A549 (cell line): ENCODE measurements around the gene HLF. TPM values are rescaled to one million over a fixed set of nuclear protein-coding genes. Genes with fewer than 3 reads are reported as not detected.
A peak's percentile ranks its signal among the peaks of the same experiment; 100 is the strongest.

Experiments
- ATAC-seq, 2 experiments: fragments of 200-7000 bp in 1 of 2; fragments of >200 bp in 1 of 2; cut with Nextera tagmentation in 1 of 2; cut with Tn5 transposase in 1 of 2; 3 replicates each; pipeline versions ENCODE4 v1.8.0 to v1.9.1; 2018 to 2020; ENCODE audit warnings: mild to moderate bottlenecking in 1 of 2, moderate library complexity in 1 of 2
- CTCF ChIA-PET: fragments of 300-600 bp; sonication (Branson Sonifier 250); formaldehyde crosslinking; extraction: SDS; loops from one replicate; lab custom pipeline; 2021; ENCODE audit warnings: antibody characterized with exemption, inconsistent platforms; lab: Yijun Ruan, JAX
- POLR2A ChIA-PET: fragments of 350-600 bp; formaldehyde crosslinking; extraction: SDS; loops from one replicate; lab custom pipeline; 2021; ENCODE audit warnings: antibody characterized with exemption, inconsistent platforms; lab: Yijun Ruan, JAX
- DNase-seq, 2 experiments: peaks; one replicate each; pipeline versions ENCODE4 v3.0.0 to v3.0.0-alpha.2; 2011 to 2016; ENCODE audit warnings: low read depth in 1 of 2, low spot score in 1 of 2
- FAIRE-seq: peaks from 2 replicates; lab custom pipeline; 2011; peaks lifted over from hg19 to GRCh38; lab: Jason Lieb, UNC
- H3K27ac ChIP-seq, 2 experiments: fragments of >200 bp; sonication (Bioruptor Twin); formaldehyde crosslinking; 3 replicates each; pipeline ENCODE4 v1.5.1; 2016 to 2017
- H3K4me1 ChIP-seq: fragments of >200 bp; sonication (Bioruptor Twin); formaldehyde crosslinking; 3 replicates; pipeline ENCODE4 v1.6.1; 2016
- H3K4me2 ChIP-seq: fragments of >200 bp; sonication (Bioruptor Twin); formaldehyde crosslinking; 3 replicates; pipeline ENCODE4 v1.6.1; 2016
- H3K4me3 ChIP-seq: fragments of >200 bp; sonication (Bioruptor Twin); formaldehyde crosslinking; 3 replicates; pipeline ENCODE4 v1.5.1; 2016
- H3K9me3 ChIP-seq: fragments of >200 bp; sonication (Bioruptor Twin); formaldehyde crosslinking; 3 replicates; pipeline ENCODE4 v1.6.1; 2016
- CHD2 ChIP-seq: fragments of 150-350 bp; IDR thresholded peaks from 2 replicates; pipeline ENCODE4 v1.6.1; 2014; ENCODE audit warnings: low read length; ENCODE audit not compliant: partially characterized antibody
- EHMT2 ChIP-seq: fragments of 200-600 bp; sonication (generic); IDR thresholded peaks from 2 replicates; pipeline ENCODE4 v1.6.1; 2016; ENCODE audit warnings: antibody characterized with exemption, low read depth, mild to moderate bottlenecking, moderate library complexity
- HEYL ChIP-seq: fragments of 250-450 bp; sonication (Bioruptor Pico); IDR thresholded peaks from 2 replicates; pipeline ENCODE4 v1.8.0; 2021; ENCODE audit warnings: mild to moderate bottlenecking, moderate library complexity
- HOXA7 ChIP-seq: fragments of 250-450 bp; sonication (Bioruptor Pico); IDR thresholded peaks from 2 replicates; pipeline ENCODE4 v1.5.0; 2020; ENCODE audit warnings: mild to moderate bottlenecking, moderate library complexity
- HOXB5 ChIP-seq: fragments of 250-450 bp; sonication (Bioruptor Pico); IDR thresholded peaks from 2 replicates; pipeline ENCODE4 v1.5.0; 2020; ENCODE audit warnings: mild to moderate bottlenecking, moderate library complexity
- JUNB ChIP-seq: fragments of >200 bp; sonication (Bioruptor Twin); formaldehyde crosslinking; IDR thresholded peaks from 2 replicates; pipeline ENCODE4 v1.6.1; 2016
- MAFK ChIP-seq: fragments of 450-650 bp; IDR thresholded peaks from 2 replicates; pipeline ENCODE4 v1.6.1; 2014; ENCODE audit not compliant: partially characterized antibody
- MAZ ChIP-seq: fragments of 150-350 bp; IDR thresholded peaks from 2 replicates; pipeline ENCODE4 v1.6.1; 2014; ENCODE audit warnings: antibody characterized with exemption, low read depth, low read length, borderline replicate concordance
- RFX5 ChIP-seq: fragments of 450-650 bp; IDR thresholded peaks from 2 replicates; pipeline ENCODE4 v1.7.1; 2014; ENCODE audit warnings: antibody characterized with exemption, mild to moderate bottlenecking, moderate library complexity
- TFCP2L1 ChIP-seq: fragments of 250-450 bp; sonication (Bioruptor Pico); IDR thresholded peaks from 2 replicates; pipeline ENCODE4 v1.5.0; 2021; ENCODE audit warnings: mild to moderate bottlenecking
- ZSCAN20 ChIP-seq: fragments of 250-450 bp; sonication (Bioruptor Pico); IDR thresholded peaks from 2 replicates; pipeline ENCODE4 v1.8.0; 2022; ENCODE audit warnings: mild to moderate bottlenecking, moderate library complexity
- WGBS: methylation state at CpG from one replicate; pipeline ENCODE4 v1.1.6; 2017; ENCODE audit errors: missing lambda C conversion rate; 5-methylcytosine and 5-hydroxymethylcytosine counted together
- polyA plus RNA-seq, 4 experiments: library from polyadenylated mRNA; depleted of rRNA in 3 of 4; stranded (reverse); fragments of >200 nt; fragmentation: RNase III in 1 of 4; extraction: RNeasy Plus Mini Kit Qiagen cat#74134 plus additional on column Dnase treatment in 1 of 4; gene quantifications; 2 replicates in 3 of 4; 3 replicates in 1 of 4; pipeline ENCODE4 v1.2.3, GENCODE V29; 2011 to 2017
- TF ChIP-seq, protein P1 (sequence below): fragments of 200-600 bp; sonication (generic); IDR thresholded peaks from 2 replicates; pipeline ENCODE4 v1.6.1; 2016; ENCODE audit warnings: antibody characterized with exemption, mild to moderate bottlenecking, moderate library complexity
- TF ChIP-seq, protein P2 (sequence below): IDR thresholded peaks from 2 replicates; pipeline ENCODE4 v1.6.1; 2012; ENCODE audit warnings: low read depth, borderline replicate concordance

The HLF gene
- polyA plus RNA-seq, 2 of the 4 experiments (the other 2 are of a cell fraction), result 0.35 to 1.0 TPM

DNA sequence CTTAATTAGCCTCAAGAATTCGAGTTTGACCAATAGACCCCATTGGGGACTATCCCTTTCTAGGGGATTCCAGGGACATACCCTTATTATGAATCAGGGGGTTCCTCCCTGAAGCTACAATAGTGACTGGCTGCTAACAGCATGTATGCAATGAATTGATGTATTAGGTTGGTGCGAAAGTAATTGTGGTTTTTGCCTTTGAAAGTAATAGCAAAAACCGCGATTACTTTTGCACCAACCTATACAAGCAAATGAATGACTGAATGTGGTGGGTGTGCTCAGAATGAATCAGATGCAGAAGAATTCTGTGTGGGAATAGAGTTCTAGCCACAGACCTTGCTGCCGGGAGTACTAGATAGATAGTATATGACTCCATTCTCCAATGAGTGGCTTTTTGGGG, 76.7 kb downstream of the HLF start:
- CTCF ChIA-PET, result interaction anchor here (0.7 to 5.5 kb wide), 6 partner anchors 8 to 566 kb away, joined by 3 to 24 read pairs (median 4); no protein-coding TSS in a partner anchor
- no peaks in the 10 kb centered on the region for H3K4me1 ChIP-seq
- H3K9me3 ChIP-seq, result peaks cover 2% of the 10 kb centered on the region; the same call in 2 of the 3 replicates
- 72% methylated on average over 5 of the region's 5 CpGs for WGBS
- no peak for TF ChIP-seq HEYL (CRISPR knock-in tag)
- no peak for TF ChIP-seq EHMT2
- TF ChIP-seq, protein P1, sequence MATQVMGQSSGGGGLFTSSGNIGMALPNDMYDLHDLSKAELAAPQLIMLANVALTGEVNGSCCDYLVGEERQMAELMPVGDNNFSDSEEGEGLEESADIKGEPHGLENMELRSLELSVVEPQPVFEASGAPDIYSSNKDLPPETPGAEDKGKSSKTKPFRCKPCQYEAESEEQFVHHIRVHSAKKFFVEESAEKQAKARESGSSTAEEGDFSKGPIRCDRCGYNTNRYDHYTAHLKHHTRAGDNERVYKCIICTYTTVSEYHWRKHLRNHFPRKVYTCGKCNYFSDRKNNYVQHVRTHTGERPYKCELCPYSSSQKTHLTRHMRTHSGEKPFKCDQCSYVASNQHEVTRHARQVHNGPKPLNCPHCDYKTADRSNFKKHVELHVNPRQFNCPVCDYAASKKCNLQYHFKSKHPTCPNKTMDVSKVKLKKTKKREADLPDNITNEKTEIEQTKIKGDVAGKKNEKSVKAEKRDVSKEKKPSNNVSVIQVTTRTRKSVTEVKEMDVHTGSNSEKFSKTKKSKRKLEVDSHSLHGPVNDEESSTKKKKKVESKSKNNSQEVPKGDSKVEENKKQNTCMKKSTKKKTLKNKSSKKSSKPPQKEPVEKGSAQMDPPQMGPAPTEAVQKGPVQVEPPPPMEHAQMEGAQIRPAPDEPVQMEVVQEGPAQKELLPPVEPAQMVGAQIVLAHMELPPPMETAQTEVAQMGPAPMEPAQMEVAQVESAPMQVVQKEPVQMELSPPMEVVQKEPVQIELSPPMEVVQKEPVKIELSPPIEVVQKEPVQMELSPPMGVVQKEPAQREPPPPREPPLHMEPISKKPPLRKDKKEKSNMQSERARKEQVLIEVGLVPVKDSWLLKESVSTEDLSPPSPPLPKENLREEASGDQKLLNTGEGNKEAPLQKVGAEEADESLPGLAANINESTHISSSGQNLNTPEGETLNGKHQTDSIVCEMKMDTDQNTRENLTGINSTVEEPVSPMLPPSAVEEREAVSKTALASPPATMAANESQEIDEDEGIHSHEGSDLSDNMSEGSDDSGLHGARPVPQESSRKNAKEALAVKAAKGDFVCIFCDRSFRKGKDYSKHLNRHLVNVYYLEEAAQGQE, result no peak
- TF ChIP-seq MAZ, result no peak
- no peak for TF ChIP-seq HOXB5 (CRISPR knock-in tag)
- no peak for TF ChIP-seq HOXA7 (CRISPR knock-in tag)
- TF ChIP-seq, protein P2, sequence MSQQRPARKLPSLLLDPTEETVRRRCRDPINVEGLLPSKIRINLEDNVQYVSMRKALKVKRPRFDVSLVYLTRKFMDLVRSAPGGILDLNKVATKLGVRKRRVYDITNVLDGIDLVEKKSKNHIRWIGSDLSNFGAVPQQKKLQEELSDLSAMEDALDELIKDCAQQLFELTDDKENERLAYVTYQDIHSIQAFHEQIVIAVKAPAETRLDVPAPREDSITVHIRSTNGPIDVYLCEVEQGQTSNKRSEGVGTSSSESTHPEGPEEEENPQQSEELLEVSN, result no peak
- FAIRE-seq (no peak), ATAC-seq (no peak), DNase-seq (no peak)
- POLR2A ChIA-PET, result no interaction called here
- no peak overlapping the region for H3K4me2 ChIP-seq
- H3K27ac ChIP-seq, result no peak overlapping the region
- H3K4me3 ChIP-seq, result no peak overlapping the region

- no peaks in the 10 kb centered on the region for H3K4me1 ChIP-seq
- DNase-seq, result no peak
- POLR2A ChIA-PET, result interaction anchor here (0.6 kb wide), 1 partner anchor 123 kb away, joined by 4 read pairs; no protein-coding TSS in a partner anchor
- H3K9me3 ChIP-seq, result peaks cover 7% of the 10 kb centered on the region; the same call in 2 of the 3 replicates
- no peak overlapping the region for H3K4me2 ChIP-seq
- no peak overlapping the region for H3K4me3 ChIP-seq
- TF ChIP-seq CHD2 (no peak), MAFK (peak; percentile 58), TFCP2L1 (no peak)
- no peak for ATAC-seq
- 70% methylated on average over 6 of the region's 6 CpGs for WGBS
- CTCF ChIA-PET, result interaction anchor here (0.6 to 7.4 kb wide), 5 partner anchors 10 to 349 kb away, joined by 3 to 92 read pairs (median 4); no protein-coding TSS in a partner anchor
- no peak overlapping the region for H3K27ac ChIP-seq
- FAIRE-seq, result no peak
Measured at GRCh38 chr17:55342800-55343585, 78.2 kb downstream of the HLF start.

- ATAC-seq (no peak), FAIRE-seq (no peak), DNase-seq (no peak)
- no peak overlapping the region for H3K27ac ChIP-seq
- H3K9me3 ChIP-seq, result peaks cover 7% of the 10 kb centered on the region; the same call in 2 of the 3 replicates
- no peak overlapping the region for H3K4me2 ChIP-seq
- ChIA-PET CTCF (interaction anchor here (0.6 to 7.4 kb wide), 3 partner anchors 15 to 351 kb away, joined by 5 to 92 read pairs (median 6); no protein-coding TSS in a partner anchor), POLR2A (no interaction called here)
- TF ChIP-seq JUNB, result no peak
- no peak for TF ChIP-seq HOXB5 (CRISPR knock-in tag)
- TF ChIP-seq ZSCAN20 (CRISPR knock-in tag), result no peak
- no peak for TF ChIP-seq RFX5
- H3K4me1 ChIP-seq, result peaks cover 4% of the 10 kb centered on the region; the same call in 1 of the 3 replicates
- no peak overlapping the region for H3K4me3 ChIP-seq
- 51% methylated on average over 4 of the region's 4 CpGs for WGBS
Measured at GRCh38 chr17:55343900-55344513, 79.2 kb downstream of the HLF start.
